Retinal pigment epithelial cell (primary cell): Measurements from ENCODE around the gene SPPL2C.
"Not testable (repeated sequence)": the region's sequence is repeated elsewhere in the genome, so short reads cannot be mapped to it uniquely, and the experiment has no call there.

Experiments used
- DNase-seq: peaks from one replicate; pipeline ENCODE4 v3.0.0-alpha.2; 2010; ENCODE audit warnings: low read depth
- H3K4me3 ChIP-seq: 2 replicates; pipeline ENCODE4 v1.5.1; 2011; ENCODE audit warnings: mild to moderate bottlenecking, low read length, control low read depth, moderate library complexity
- TF ChIP-seq, protein P1 (sequence below): conservative IDR thresholded peaks from 2 replicates; pipeline ENCODE4 v1.5.1; 2011; ENCODE audit warnings: low read depth, low read length, control low read depth, inconsistent platforms

The SPPL2C gene

DNA sequence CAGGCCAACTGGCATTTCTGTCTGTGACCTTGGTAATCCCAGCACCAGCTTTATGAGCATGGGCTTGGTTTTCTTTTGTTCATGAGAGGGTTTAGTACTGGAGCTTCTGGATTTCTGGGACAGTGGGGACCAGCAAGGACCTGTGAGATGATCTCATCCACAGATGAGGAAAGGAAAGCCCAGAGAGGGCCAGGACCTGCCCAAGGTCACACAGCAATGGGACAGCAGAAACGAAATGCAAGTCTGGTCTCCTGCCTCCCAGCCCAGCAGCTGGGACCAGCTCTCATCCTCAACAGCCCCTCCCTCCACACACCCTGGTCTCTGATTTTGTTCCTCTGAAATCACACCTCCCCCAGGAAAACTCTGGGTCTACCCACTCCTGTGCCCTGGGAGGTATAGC lies 7.2 kb downstream of the SPPL2C start:
- TF ChIP-seq, protein P1, sequence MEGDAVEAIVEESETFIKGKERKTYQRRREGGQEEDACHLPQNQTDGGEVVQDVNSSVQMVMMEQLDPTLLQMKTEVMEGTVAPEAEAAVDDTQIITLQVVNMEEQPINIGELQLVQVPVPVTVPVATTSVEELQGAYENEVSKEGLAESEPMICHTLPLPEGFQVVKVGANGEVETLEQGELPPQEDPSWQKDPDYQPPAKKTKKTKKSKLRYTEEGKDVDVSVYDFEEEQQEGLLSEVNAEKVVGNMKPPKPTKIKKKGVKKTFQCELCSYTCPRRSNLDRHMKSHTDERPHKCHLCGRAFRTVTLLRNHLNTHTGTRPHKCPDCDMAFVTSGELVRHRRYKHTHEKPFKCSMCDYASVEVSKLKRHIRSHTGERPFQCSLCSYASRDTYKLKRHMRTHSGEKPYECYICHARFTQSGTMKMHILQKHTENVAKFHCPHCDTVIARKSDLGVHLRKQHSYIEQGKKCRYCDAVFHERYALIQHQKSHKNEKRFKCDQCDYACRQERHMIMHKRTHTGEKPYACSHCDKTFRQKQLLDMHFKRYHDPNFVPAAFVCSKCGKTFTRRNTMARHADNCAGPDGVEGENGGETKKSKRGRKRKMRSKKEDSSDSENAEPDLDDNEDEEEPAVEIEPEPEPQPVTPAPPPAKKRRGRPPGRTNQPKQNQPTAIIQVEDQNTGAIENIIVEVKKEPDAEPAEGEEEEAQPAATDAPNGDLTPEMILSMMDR: no peak
- H3K4me3 ChIP-seq: no peak overlapping the region
- DNase-seq: no peak

DNA sequence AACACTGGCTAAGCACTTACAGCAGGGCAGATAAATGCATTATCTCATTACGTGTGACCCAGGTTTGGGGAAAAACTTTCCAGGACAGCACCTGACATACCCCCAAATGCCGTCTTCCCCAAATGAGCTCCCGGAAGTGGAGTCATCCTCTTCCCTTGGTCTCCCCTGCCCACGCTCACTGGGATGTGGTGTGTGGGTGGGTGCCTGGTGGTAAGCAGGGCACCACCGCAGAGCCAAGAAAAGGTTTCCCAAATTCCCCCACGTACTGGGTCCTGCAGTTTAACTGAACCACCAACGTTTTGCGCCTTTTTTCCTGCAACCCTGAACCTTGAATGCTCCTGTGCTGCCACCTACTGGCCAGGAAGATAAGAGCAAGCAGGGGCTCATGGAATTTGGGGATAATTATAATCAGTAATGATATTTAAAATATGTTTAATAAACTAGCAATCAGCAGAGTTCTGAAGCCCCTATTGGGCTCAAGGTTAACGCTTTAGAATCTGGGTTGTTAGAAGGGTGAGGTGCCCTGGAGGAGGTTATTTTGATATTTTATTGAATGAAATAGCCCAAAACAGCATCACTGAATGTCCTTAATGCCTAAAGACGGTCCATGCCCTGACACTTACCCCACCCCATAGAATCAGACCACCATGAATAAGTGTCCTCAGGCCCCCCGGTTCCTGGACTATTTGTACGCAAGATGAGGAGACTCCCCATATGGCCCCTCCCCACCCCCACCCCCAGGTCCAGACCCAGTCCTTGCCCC lies 8.0 kb downstream of the SPPL2C start:
- TF ChIP-seq, protein P1: peak; percentile 96
- no peak overlapping the region for H3K4me3 ChIP-seq
- DNase-seq: no peak

DNA sequence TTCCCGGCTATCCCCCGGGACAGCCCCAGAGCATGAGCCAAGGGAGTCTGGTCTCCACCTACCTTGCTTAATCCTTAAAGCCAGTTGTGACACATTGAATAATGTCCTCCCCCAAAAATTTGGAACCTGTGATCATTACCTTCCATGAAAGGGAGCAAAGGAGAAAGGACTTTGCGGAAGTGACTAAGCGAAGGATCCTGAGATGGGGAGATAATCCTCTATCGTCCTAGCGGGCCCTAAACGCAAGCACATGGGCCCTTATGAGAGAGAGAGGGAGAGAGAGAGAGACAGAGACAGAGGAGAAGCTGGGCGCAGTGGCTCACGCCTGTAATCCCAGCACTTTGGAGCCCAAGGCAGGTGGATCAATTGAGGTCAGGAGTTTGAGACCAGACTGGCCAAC lies 9.5 kb downstream of the SPPL2C start:
- no peak overlapping the region for H3K4me3 ChIP-seq
- DNase-seq: no peak
- TF ChIP-seq, protein P1: no peak

DNA sequence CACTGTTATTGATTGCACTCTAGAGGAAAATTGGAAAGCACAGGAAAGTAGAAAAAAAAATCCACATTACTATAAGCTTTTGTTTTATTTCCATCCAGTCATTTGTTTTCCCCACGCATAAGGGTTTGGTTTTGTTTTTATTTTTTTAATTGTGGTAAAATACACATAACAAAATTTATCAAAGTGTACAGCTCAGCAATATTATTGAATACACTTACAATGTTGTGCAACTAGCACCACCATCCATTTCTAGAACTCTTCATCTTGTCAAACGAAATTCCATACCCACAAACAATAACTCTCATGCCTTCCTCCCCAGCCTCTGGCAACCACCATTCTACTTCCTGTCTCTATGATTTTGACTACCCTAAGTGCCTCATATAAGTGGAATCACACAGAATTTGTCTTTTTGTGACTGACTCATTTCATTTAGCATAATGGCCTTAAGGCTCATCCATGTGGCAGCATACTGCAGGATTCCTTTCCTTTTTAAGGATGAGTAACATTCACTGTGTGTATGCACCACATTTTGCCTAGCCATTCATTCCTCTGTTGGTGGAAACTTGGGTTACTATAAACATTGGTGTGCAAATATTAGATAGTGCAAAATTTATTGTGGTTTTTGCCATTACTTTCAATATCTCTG lies 11.1 kb downstream of the SPPL2C start:
- H3K4me3 ChIP-seq: no peak overlapping the region
- TF ChIP-seq, protein P1: no peak
- DNase-seq: no peak

DNA sequence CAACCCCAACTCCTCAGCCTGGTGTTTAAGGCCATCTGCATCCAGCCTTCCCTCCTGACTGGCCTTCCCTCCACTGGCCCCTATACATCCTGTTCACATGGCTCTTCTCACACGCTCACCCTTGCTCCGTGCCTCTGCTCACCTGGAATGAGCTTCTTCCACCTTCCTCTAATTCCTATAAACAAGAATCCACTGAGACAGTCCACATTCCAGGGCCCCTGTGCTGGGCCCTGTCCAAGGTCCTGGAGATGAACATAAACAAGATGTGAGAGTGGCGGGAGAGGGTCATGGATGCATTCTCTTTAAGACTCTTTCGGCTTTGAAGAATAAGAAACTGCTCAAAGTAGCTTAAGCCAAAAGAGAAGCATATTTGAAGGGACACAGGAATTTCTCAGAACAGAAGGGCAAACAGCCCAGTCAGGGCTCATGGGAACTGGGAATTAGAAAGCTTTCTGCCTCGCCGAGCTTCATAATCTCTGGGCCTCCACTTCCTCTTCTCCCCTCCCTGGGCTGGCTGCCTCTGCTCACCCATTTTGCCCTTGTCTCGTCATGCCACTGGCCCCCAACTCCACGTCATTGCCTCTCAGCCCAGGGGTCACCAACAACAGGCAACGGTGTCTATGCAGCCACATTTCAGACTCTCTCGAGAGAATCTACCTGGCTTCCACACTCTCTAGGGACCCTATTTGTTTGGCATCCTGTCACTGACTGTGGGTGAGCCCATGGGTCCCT lies 13.5 kb downstream of the SPPL2C start:
- H3K4me3 ChIP-seq: no peak overlapping the region
- DNase-seq: no peak
- TF ChIP-seq, protein P1: no peak

DNA sequence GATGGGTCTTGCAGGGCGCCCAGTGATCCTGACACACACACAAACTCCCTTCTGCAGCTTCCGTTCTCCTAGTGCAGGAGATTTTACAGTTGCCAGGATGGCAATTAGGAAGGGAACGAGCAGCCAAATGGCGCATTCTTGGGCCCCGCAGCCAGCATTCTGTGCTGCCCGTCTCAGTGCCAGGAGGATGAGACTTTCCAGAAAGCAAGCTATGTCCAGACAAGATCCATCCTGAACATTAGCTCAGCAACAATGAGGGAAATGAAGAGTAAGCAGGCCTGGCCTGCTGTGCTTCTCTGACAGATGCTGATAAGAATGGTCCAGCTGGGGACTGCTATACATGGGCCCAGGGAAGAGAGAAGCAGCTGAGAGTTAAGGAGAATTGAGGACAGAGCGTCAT lies 16.5 kb downstream of the SPPL2C start:
- TF ChIP-seq, protein P1: no peak
- no peak for DNase-seq
- no peak overlapping the region for H3K4me3 ChIP-seq

DNA sequence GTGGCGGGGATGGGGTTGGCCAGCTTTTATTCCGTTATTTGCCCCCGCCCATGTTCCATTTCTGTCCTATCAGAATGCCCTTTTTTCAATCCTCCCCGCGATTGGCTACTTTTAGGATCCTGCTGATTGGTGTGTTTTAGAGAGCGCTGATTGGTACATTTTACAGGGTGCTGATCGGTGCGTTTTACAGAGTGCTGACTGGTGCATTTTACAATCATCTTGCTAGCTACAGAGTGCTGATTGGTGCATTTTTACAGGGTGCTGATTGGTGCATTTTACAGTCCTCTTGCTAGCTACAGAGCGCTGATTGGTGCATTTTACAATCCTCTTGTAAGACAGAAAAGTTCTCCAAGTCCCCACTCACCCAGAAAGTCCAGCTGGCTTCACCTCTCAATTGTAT lies 17.4 kb downstream of the SPPL2C start:
- H3K4me3 ChIP-seq, DNase-seq: not testable (repeated sequence)
